HCT116 (cell line): Measurements from ENCODE around the gene ATP8B3. TPM values are rescaled to one million over a fixed set of nuclear protein-coding genes. Genes with fewer than 3 reads are reported as not detected.
A peak's percentile ranks its signal among the peaks of the same experiment; 100 is the strongest.

Experiments used
- ATAC-seq: fragments of 200-7000 bp; cut with Tn5 transposase; 2 replicates; pipeline ENCODE4 v1.9.1; 2020; ENCODE audit warnings: mild to moderate bottlenecking, moderate library complexity
- BruUV-seq: library from RNA; stranded (reverse); fragments of 400-500 nt; replicated peaks from 2 replicates; lab custom pipeline; 2021; lab: Mats Ljungman, UMichigan
- CTCF ChIA-PET: fragments of 300-600 bp; sonication (Branson Sonifier 250); formaldehyde crosslinking; loops from one replicate; lab custom pipeline; 2021; ENCODE audit warnings: antibody characterized with exemption; lab: Charles Lee
- POLR2A ChIA-PET: fragments of 300-600, 350-600 bp; sonication (Branson Sonifier 250); formaldehyde crosslinking; loops from one replicate; lab custom pipeline; 2021; ENCODE audit warnings: antibody characterized with exemption; lab: Charles Lee
- RAD21 ChIA-PET, 2 experiments: fragments of 300-600 bp; sonication (Branson Sonifier 250); formaldehyde crosslinking; loops; one replicate each; lab custom pipeline; 2023; ENCODE audit warnings: low total read pairs in 2 of 2; ENCODE audit not compliant: uncharacterized antibody in 2 of 2, unreplicated experiment in 2 of 2, low non-redundant PET in 1 of 2; lab: Charles Lee
- DNase-seq: peaks from one replicate; pipeline ENCODE4 v3.0.0-alpha.2; 2010; ENCODE audit warnings: low read depth, low spot score
- H2AFZ ChIP-seq: fragments of 200-600 bp; shearing (Covaris generic), sonication (generic); 2 replicates; pipeline ENCODE4 v1.6.1; 2017; ENCODE audit warnings: low read depth, mixed run types, mixed read lengths, antibody characterized with exemption, low read length; ENCODE audit not compliant: poor library complexity, severe bottlenecking
- H3K27ac ChIP-seq: 2 replicates; pipeline ENCODE4 v1.5.1; 2012; ENCODE audit warnings: low read depth, low read length
- H3K27me3 ChIP-seq: fragments of 200-600 bp; sonication (generic); 2 replicates; pipeline ENCODE4 v1.6.1; 2016; ENCODE audit warnings: mixed run types, low read length, mixed read lengths; ENCODE audit not compliant: insufficient read depth
- H3K36me3 ChIP-seq, 2 experiments: fragments of 200-500 bp in 1 of 2; fragments of 200-600 bp in 1 of 2; sonication (Bioruptor generic) in 1 of 2; sonication (generic) in 1 of 2; 2 replicates each; pipeline versions ENCODE4 v1.5.1 to v1.6.1; 2014 to 2016; ENCODE audit warnings: low read length in 2 of 2, inconsistent platforms in 1 of 2, mixed read lengths in 1 of 2, mixed run types in 1 of 2; ENCODE audit not compliant: insufficient read depth in 2 of 2, control insufficient read depth in 1 of 2
- H3K4me1 ChIP-seq, 2 experiments: fragments of 200-600 bp in 1 of 2; sonication (generic) in 1 of 2; 2 replicates each; pipeline versions ENCODE4 v1.5.1 to v1.6.1; 2012 to 2017; ENCODE audit warnings: low read length in 2 of 2, inconsistent platforms in 1 of 2, mild to moderate bottlenecking in 1 of 2, mixed read lengths in 1 of 2, mixed run types in 1 of 2, moderate library complexity in 1 of 2; ENCODE audit not compliant: insufficient read depth in 2 of 2, control insufficient read depth in 1 of 2
- H3K4me2 ChIP-seq: fragments of 200-600 bp; sonication (generic); 2 replicates; pipeline ENCODE4 v1.6.1; 2017; ENCODE audit warnings: mixed run types, low read length, mixed read lengths
- H3K4me3 ChIP-seq, 2 experiments: fragments of 200-600 bp in 1 of 2; sonication (generic) in 1 of 2; replicated peaks in 1 of 2; 2 replicates each; pipeline ENCODE4 v1.5.1; 2011 to 2016; ENCODE audit warnings: low read length in 2 of 2, control low read depth in 1 of 2, low read depth in 1 of 2, mild to moderate bottlenecking in 1 of 2, mixed read lengths in 1 of 2, mixed run types in 1 of 2
- H3K79me2 ChIP-seq: fragments of 200-600 bp; sonication (generic); 2 replicates; pipeline ENCODE4 v1.6.1; 2017; ENCODE audit warnings: mild to moderate bottlenecking, mixed run types, low read length, moderate library complexity, mixed read lengths; ENCODE audit not compliant: insufficient read depth
- H3K9ac ChIP-seq: fragments of 200-600 bp; sonication (generic); 2 replicates; pipeline ENCODE4 v1.6.1; 2016; ENCODE audit warnings: low read length, mixed read lengths
- H3K9me2 ChIP-seq: fragments of 200-600 bp; sonication (generic), shearing (Covaris generic); 2 replicates; pipeline ENCODE4 v1.6.1; 2017; ENCODE audit warnings: mixed run types, mild to moderate bottlenecking, moderate library complexity; ENCODE audit not compliant: insufficient read depth
- H3K9me3 ChIP-seq, 2 experiments: fragments of 200-500 bp in 1 of 2; fragments of 200-600 bp in 1 of 2; sonication (Bioruptor generic) in 1 of 2; sonication (generic) in 1 of 2; 2 replicates each; pipeline ENCODE4 v1.6.1; 2014 to 2017; ENCODE audit warnings: low read length in 2 of 2, mixed read lengths in 2 of 2, inconsistent platforms in 1 of 2, low read depth in 1 of 2, mild to moderate bottlenecking in 1 of 2, mixed run types in 1 of 2, moderate library complexity in 1 of 2; ENCODE audit not compliant: control insufficient read depth in 1 of 2, insufficient read depth in 1 of 2
- H4K20me1 ChIP-seq: fragments of 200-600 bp; sonication (generic), shearing (Covaris generic); 2 replicates; pipeline ENCODE4 v1.6.1; 2017; ENCODE audit warnings: mixed run types, mild to moderate bottlenecking, moderate library complexity; ENCODE audit not compliant: insufficient read depth
- ATF3 ChIP-seq: IDR thresholded peaks from 2 replicates; pipeline ENCODE4 v1.6.1; 2012
- CTCF ChIP-seq, 3 experiments: fragments of 200-600 bp in 1 of 3; sonication (generic) in 1 of 3; IDR thresholded peaks in 2 of 3; conservative IDR thresholded peaks in 1 of 3; 2 replicates each; pipeline ENCODE4 v1.5.1; 2012 to 2017; ENCODE audit warnings: low read depth in 2 of 3, low read length in 2 of 3, antibody characterized with exemption in 1 of 3, borderline replicate concordance in 1 of 3, control low read depth in 1 of 3, mild to moderate bottlenecking in 1 of 3, mixed read lengths in 1 of 3, mixed run types in 1 of 3, moderate library complexity in 1 of 3; ENCODE audit not compliant: insufficient read depth in 1 of 3
- ELF1 ChIP-seq: IDR thresholded peaks from 2 replicates; pipeline ENCODE4 v1.6.1; 2012; ENCODE audit warnings: low read depth, borderline replicate concordance
- JUND ChIP-seq: IDR thresholded peaks from 2 replicates; pipeline ENCODE4 v1.6.1; 2012
- MAX ChIP-seq: IDR thresholded peaks from 2 replicates; pipeline ENCODE4 v1.6.1; 2012
- POLR2AphosphoS5 ChIP-seq: IDR thresholded peaks from 2 replicates; pipeline ENCODE4 v1.6.1; 2011; ENCODE audit warnings: mild to moderate bottlenecking, low read depth, low read length, moderate library complexity
- SRF ChIP-seq: IDR thresholded peaks from 2 replicates; pipeline ENCODE4 v1.6.1; 2012; ENCODE audit warnings: low read depth
- ZBTB33 ChIP-seq: IDR thresholded peaks from 2 replicates; pipeline ENCODE4 v1.6.1; 2011; ENCODE audit warnings: mild to moderate bottlenecking, low read length, moderate library complexity; ENCODE audit not compliant: insufficient replicate concordance; ENCODE audit errors: extremely low read depth
- intact Hi-C: fragments of 100-400 bp; cut with micrococcal nuclease; formaldehyde crosslinking; loops from 2 replicates; pipeline ENCODE4 v1.10.0; 2022
- total RNA-seq: library from RNA; stranded (reverse); gene quantifications from one replicate; pipeline ENCODE4 v1.2.1, GENCODE V29; 2021; ENCODE audit not compliant: unreplicated experiment

The ATP8B3 gene
- total RNA-seq, 1 experiment from 2014 or later = 17.0 TPM

GRCh38 chr19:1829958-1830357, 17.9 kb upstream of the ATP8B3 start:
- peaks cover 53% of the 10 kb centered on the region for H3K79me2 ChIP-seq
- CTCF ChIA-PET = interaction anchor here (1.2 to 3.2 kb wide), 2 partner anchors 8 to 10 kb away, joined by 5 to 14 read pairs; no protein-coding TSS in a partner anchor
- BruUV-seq = no TSS peak
- no peaks in the 10 kb centered on the region for H3K27me3 ChIP-seq
- no peak overlapping the region for H3K27ac ChIP-seq
- TF ChIP-seq JUND (no peak), CTCF (IDR thresholded peaks at IDR 0.05 in 2 of 3, conservative IDR thresholded peaks at IDR 0.05 in 1 of 3; ENCODE audit: borderline replicate concordance in 1 of 3, insufficient read depth in 1 of 3, low read depth in 2 of 3, low read length in 2 of 3) (no peak)
- peaks cover 0 to 18% of the 10 kb centered on the region in 2 experiments; a peak in 2 of 4 replicates for H3K36me3 ChIP-seq
- no peak overlapping the region for H3K9ac ChIP-seq
- no peak overlapping the region for H2AFZ ChIP-seq
- intact Hi-C loops = no loop called here
- H3K4me1 ChIP-seq = peaks cover 4 to 7% of the 10 kb centered on the region in 2 experiments; a peak in 3 of 4 replicates
- H3K9me2 ChIP-seq = no peaks in the 10 kb centered on the region
- no peak for DNase-seq
- RAD21 ChIA-PET = no interaction called here
- H3K4me3 ChIP-seq = no peak overlapping the region
- POLR2A ChIA-PET = no interaction called here
- H4K20me1 ChIP-seq = 0 out of 2 replicates have a peak, but pooled peaks cover 3% of the 10 kb centered on the region
- no peak for ATAC-seq
- H3K9me3 ChIP-seq = no peaks in the 10 kb centered on the region
- H3K4me2 ChIP-seq = no peak overlapping the region

- no peak overlapping the region for H2AFZ ChIP-seq
- BruUV-seq = no TSS peak
- H4K20me1 ChIP-seq = no peaks in the 10 kb centered on the region
- no peaks in the 10 kb centered on the region for H3K9me3 ChIP-seq
- H3K4me3 ChIP-seq = no peak overlapping the region
- intact Hi-C loops = no loop called here
- ATAC-seq = no peak
- ChIA-PET POLR2A (no interaction called here), RAD21 (no interaction called here), CTCF (interaction anchor here (1.2 to 3.2 kb wide), 2 partner anchors 9 to 11 kb away, joined by 5 to 14 read pairs; no protein-coding TSS in a partner anchor)
- peaks cover 4 to 18% of the 10 kb centered on the region in 2 experiments; a peak in 2 of 4 replicates for H3K36me3 ChIP-seq
- no peak overlapping the region for H3K9ac ChIP-seq
- 0 out of 2 replicates have a peak overlapping the region, but pooled peaks have one; percentile 22 for H3K27ac ChIP-seq
- H3K9me2 ChIP-seq = no peaks in the 10 kb centered on the region
- H3K4me2 ChIP-seq = no peak overlapping the region
- no peaks in the 10 kb centered on the region for H3K27me3 ChIP-seq
- H3K4me1 ChIP-seq = peaks cover 4 to 7% of the 10 kb centered on the region in 2 experiments; a peak in 3 of 4 replicates
- no peak for DNase-seq
- peaks cover 39% of the 10 kb centered on the region for H3K79me2 ChIP-seq
- TF ChIP-seq ATF3 (no peak), SRF (no peak), CTCF (IDR thresholded peaks at IDR 0.05 in 2 of 3, conservative IDR thresholded peaks at IDR 0.05 in 1 of 3; ENCODE audit: borderline replicate concordance in 1 of 3, insufficient read depth in 1 of 3, low read depth in 2 of 3, low read length in 2 of 3) (no peak), ELF1 (no peak), ZBTB33 (no peak), MAX (no peak), POLR2AphosphoS5 (no peak)
Observed at GRCh38 chr19:1828279-1829238, 16.5 kb upstream of the ATP8B3 start.
